ENCODE data around the gene TMEM115.

TMEM115 gene, protein sequence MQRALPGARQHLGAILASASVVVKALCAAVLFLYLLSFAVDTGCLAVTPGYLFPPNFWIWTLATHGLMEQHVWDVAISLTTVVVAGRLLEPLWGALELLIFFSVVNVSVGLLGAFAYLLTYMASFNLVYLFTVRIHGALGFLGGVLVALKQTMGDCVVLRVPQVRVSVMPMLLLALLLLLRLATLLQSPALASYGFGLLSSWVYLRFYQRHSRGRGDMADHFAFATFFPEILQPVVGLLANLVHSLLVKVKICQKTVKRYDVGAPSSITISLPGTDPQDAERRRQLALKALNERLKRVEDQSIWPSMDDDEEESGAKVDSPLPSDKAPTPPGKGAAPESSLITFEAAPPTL

DNA sequence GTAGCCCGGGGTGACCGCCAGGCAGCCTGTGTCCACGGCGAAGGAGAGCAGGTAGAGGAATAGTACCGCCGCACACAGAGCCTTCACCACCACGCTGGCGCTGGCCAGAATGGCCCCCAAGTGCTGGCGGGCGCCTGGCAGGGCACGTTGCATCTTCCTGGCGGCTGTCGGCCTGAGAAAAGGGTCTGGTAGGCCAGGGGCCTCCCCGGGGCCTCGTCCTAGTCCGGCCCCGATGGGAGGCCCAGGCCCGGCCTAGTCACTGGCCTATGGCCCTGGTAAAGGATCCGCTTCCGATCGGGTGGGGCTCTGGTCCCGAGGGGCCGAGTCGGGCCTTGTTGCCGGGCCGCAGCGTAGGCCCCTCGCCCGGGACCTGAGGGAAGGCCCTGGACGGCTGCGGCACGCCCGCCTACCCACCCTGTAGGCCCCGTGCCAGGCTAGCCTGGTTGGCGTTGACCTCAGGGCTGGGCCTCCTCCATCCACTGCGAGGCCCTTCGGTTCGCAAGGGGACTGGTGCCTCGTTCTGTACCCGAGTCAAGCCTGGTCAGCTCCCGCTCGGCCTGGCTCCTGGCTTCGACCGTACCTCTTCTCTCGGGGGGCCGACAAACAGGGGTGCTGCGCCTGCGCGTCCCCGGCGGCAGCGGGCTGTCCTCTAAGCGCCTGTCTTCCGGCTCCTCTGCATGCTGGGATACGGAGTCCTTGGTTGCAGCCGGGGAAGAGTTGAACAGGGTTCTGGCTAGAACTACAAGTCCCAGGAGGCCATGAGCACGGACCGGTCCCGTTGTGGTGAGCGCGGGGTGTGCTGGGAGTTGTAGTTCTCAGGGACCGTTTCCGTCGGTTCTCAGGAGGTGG is at the start of gene TMEM115:
Gene TMEM115 (minus strand): TSS at position 611 of the 849 bp plus-strand sequence. CDS start 458 bp downstream, at position 153.
- DNase-seq (ENCODE audit: low read depth) = peak; percentile 90

DNA sequence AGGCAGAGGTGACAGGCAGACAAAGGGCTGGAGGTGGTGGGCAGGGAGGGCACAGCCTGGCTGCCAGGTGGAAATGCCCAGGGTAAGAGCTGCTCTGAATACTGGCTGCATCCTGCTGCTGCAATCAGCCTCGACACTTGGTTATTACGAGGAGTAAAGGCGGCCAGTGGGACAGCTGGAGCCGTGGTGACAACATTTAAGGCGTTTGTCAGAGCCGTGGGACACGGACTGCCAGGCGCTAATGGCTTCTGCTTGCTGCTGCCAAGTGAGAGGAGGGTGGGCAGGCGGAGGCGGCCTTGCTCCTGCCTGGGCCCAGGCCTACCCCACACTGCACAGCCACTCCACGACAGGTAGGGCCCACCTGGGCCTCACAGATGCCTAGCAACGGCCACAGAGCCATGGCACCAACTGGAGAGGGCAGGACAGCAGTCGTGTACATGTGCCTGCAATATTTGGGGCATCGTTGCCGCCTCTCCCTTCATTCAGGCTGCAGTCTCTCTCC is 49.2 kb upstream of the TMEM115 start:
- no peak for DNase-seq (ENCODE audit: low read depth)

DNA sequence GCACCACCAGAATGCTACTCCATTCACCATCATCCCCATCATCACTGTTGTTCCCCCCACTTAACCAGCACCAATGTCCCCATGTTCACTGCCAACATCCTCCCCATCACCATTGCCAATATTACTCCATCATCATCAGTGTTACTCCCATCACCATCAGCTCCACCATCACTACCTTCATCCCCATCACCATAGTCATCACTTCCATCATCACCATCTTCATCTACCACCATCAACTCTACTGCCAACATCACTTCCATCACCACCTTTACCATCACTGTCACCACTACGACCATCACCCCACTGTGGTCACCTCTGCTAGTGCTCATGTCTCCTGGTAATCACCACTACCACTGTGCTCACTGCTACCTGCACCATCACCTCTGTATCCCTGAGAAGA is 47.2 kb upstream of the TMEM115 start:
- DNase-seq (ENCODE audit: low read depth) = no peak

DNA sequence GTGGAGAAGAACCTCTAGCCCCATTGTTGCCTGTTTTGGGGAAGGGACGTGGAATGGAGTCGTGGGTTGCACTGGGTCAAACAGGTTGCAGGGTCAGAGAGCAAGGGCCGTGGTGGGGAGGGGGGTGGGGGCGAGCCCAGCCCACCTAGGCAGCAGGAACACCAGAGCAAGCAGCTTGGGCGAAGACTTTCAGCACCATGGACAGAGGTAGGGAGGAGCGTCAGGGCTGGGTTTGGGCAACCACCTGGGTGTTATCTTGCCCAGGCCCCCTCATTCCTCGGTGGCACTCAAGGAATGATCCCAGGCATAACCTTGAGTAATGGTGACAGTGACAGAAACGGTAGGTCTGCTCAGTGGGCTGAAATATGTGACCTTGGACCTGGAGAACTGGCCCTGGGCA is 45.9 kb upstream of the TMEM115 start:
- no peak for DNase-seq (ENCODE audit: low read depth)

DNA sequence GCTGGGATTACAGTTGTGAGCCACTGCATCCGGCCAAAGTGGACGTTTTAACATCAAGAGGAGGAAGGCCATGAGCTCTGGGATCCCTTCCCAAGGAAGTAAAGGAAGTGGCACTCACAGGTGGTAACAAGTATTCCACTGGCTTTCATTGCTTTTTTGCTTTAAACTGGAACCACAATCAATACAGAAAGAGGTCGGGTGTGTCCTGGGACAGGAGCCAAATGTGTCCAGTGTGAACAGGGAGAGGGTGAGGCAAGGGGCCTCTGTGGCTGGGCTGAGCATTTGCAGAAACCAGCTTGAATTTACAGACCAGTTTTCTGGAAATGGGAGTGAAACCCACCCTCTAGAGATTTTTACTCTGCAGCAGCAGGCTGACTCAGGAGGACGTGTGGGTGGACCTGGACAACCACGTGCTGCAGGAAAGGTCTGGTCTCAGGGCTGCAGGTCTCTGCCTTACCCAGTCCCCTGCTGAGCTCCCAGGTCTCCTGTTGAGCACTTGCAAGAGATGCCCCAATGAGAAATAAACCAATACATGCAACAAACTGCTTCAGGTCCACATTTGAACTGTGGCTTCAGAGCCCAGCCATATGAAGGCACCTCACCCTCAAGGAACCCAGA is 42.8 kb upstream of the TMEM115 start:
- no peak for DNase-seq (ENCODE audit: low read depth)

DNA sequence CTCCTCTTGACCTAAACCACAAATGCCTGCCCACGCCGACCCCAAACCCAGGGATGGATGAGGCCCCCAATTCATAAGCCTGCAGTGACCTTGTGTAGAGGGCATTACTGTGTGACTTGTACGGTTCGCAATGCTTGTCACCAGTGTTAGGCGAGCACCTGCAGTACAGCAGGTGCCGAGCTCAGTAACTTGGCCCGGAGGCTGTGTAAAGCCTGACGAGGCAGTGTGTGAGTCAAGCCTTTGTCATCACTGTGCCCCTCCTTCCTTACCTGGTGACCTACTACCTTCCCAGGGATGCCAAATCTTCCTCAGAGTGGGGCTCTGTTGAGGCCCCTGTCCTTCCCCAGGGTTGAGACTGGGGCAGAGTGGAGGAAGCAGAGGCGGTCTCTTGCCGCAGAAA is 37.2 kb upstream of the TMEM115 start:
- no peak for DNase-seq (ENCODE audit: low read depth)

DNA sequence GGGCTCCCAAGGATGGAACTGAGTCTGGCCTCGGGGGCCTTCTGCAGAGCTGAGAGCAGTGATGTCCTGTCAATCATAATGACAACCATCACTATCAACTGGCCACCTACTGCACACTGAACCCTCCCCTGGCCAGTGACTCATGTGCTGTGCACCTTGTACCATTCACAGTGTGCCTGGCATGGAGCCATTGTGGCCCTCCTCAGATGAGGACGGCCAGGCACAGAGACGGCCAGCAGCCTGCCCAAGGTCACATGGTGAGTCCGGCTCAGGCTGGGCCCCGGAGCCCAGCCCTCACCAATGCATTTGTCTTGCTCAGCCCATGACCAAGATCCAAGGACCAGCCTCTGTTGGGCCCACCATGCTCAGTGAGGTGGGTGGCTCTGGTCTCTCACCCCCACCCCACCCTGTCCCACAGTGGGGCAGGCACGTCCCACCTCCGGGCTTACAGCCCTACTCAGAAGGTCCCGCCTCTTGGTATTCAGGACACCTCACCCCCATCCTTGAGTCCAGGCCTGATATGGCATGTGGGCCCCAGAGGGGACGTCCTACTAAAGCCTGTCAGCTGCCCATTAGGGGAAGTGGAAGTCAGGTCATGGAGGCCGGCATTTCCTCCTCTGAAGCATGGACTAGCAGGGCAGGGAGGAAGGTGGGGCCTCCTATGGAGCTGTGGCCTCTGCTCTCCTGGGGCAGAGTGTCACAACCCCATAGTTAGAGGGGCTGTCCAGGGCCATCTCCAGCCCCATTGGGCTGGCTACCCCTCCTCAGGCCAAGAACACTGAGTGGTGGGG is 35.9 kb upstream of the TMEM115 start:
- no peak for DNase-seq (ENCODE audit: low read depth)

DNA sequence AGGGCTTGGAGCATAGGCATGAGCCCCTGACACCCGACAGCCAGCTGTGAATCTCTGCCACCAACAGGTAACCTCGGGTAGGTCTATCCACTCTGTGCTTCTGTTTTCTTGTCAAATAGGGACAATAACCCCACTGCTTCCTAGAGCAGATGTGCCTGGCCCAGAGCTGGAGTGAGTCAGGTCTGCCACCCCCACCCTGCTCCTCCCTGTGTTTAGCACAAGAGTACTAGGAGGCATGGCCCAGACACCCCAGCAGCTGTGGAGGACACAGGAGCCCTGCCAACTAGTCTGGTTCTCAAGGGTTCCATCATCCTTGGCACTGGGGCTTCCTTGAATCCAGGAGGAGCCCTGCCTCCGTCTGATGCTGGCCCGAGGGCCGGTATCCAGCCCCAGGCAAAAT is 33.7 kb upstream of the TMEM115 start:
- no peak for DNase-seq (ENCODE audit: low read depth)

DNA sequence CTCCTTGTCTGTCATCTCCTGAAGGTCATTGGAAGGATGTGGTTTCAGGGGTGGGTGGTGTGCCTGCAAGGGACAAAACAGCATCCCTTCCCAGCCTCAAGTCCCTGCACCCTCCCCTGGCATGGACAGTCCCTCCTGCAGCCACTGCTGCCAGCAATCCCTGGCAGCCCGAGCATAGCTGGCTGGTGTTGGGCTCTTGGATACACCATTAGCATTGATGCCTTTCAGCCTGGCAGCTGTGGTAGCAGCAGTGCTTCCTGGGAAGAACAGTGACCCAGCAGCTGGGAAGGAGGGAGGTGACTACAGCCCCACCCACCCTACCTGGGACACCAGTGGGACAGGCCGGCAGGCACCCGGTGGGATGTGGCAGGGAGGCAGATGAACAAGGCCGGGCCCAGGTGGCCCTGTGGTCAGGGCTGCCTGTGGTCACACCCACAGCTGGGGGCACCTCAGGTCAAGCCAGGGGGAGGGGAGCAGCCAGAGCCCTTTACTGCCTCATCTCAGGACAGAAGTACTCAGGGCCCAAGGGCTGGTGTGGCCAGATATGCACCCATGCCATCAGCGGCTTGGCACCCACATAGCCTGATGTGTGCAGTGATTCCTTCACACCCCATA is 32.9 kb upstream of the TMEM115 start:
- no peak for DNase-seq (ENCODE audit: low read depth)

DNA sequence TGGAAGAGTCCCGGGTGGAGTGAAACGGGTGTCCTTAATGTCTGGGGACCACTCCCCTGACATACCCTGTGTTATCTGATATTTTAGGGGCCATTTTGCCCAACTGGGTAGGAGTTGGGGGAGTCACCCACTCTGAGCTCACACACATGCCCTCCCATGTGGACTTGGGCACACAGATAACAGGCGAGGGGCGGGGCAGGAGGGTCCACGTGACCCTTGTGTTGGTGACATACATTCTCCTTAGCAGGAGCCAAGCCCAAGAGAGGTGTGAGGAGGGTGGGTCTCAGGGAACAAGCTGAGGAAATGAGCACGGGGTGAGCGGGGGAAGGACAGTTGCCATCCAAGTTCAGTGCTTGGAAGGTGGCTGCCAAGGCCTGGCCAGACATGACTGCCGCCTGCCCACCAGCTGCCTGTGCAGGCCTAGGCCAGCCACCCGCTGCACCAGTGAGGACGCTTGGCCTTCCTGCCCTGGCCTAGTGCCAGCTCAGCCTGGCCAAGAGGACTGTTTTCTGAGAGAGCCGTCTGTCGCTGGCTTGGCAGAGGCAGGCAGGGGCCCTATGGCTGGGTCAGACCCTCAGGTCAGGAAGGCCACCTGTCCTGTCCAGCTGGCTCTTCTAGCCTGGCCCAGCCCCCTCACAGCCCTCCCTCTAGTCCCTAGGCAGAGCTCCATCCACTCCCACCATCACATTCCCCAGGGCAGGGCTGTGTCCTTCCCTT is 31.3 kb upstream of the TMEM115 start:
- no peak for DNase-seq (ENCODE audit: low read depth)

DNA sequence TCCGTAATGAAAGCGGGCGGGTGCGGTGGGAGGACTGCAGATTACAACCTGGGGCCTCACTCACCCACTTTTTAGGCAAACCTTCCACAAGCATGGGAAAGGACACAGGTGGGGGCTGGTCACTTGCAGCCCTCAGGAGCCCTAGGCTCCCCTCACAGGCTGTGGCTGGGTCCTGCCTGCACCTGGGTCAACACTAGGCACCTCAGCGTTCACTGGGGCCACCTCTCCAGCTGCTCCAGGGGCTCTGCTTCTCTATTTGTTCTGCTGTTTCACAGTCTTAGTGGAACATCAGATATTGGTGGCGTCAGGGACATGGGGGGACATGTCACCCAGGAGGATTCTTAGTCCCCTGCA is 30.1 kb upstream of the TMEM115 start:
- DNase-seq (ENCODE audit: low read depth) = no peak

DNA sequence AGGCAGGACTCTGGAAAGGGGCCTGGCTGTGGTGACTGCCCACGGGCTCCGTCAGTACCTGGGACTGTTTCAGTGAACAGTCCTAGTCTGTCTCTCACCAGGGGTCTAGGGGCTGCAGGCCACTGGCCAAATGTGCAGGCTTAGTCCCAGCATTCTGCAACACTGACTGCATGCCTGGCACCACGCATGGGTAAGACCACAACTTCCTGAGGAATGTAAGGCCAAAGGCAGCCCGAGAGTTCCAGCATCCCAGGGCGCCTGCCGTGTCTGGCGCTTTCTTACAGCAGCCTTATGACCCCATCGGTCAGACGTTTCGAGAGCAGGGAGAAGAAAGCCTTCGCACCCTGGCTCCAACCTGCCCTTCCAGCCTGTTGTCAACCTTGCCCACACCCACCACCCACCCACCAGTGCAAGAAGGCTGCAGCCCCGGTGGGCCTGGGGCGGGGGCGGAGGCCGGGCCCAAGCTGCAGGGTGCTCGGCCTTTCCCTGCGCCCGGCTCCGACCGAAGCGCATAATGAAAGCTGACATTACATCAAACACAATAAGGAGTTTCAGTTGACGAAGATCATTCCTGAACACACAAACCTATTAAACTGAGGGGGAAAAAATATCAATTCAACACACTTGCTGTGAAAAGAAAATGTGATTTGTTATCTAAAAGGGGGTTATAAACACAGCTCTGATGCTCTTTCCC is 29.5 kb upstream of the TMEM115 start:
- DNase-seq (ENCODE audit: low read depth) = no peak

DNA sequence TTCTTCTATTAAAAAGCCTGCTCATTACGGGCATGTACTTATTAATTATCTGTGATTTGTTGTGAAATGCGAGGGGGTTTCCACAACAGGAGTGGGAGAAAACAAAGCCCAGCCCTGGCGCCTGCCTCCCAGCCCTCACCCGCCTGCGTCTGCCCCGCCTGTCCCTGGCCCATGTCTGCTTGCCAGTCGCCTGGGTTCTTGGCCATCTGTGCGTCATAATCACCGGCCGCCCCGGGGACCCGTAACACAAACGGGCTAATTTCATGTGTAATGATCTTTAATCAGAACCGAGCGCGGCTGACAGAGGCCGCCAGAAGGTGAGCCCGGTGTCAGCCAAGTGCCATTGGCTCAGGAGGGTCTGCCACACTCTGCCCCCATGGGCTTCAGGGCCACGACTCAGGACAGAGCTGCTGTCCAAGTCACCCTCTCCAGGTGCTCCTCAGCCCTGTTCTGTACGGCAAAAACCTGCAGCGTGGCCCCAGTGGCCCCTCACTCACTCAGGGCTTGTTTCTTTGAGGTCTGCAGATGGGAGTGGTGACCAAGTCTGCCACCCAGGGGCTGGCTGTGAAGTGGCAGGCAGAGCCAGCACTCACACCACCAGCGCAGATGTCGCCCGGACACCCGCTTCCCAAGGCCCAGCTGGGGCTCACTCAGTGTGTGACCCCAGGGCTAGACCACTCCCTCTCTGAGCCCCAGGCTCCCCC is 28.8 kb upstream of the TMEM115 start:
- DNase-seq (ENCODE audit: low read depth) = no peak

DNA sequence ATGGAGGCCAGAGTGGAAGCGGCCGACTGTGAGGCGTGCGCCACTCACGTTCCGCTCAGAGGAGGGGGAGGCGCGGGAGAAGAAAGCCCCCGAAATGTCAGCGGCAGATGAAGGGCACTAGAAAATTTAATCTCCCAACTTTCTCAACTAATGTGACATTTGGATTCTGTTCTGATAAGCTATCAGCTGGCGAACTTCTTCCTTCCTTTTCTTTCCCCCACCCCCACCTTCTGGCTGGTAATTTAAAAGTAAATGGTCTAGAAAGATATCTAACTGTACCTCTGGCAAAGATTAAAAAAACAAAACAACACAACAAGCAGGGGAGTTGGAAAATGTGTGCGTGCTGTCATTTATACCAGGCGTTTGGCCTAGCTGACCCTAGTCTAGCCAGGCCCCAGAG is 26.4 kb upstream of the TMEM115 start:
- DNase-seq (ENCODE audit: low read depth) = no peak

DNA sequence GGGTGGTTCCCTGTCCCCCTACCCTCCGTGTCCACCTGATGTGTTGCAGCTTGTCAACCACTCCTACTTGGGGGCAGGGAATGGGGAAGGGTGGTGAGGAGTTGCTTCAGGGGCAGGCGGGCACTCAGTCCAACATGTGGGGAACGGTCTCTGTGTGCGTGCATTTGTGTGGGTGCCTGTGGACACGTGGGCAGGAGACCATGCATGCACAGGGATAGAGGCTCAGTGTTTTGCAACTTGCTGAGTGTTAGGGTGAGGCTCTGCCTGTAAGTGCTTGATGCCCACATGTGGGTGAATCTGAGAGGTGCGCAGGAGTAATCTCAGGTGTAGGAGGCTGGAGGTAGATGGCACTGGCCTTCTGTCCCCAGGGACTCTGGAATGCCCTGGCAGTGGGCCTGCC is 24.4 kb upstream of the TMEM115 start:
- no peak for DNase-seq (ENCODE audit: low read depth)

DNA sequence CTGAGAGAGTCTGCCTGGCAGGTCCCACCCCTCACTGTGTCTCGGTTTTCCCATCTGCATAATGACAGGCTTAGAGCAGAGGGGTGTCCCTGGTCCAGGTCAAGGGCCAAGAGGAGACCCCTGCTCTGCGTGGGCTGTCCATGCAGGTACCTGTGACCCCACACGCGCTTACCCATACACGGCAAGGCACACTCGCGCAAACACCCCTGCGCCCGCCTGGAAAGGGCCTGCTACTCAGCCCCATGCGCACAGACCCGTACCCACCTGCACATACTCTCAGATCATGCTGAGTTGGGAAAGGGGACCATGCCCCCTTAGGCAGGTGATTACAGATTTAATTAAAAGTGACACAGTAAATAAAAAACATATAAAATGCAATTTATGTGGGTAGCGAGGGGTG is 23.4 kb upstream of the TMEM115 start:
- DNase-seq (ENCODE audit: low read depth) = no peak

DNA sequence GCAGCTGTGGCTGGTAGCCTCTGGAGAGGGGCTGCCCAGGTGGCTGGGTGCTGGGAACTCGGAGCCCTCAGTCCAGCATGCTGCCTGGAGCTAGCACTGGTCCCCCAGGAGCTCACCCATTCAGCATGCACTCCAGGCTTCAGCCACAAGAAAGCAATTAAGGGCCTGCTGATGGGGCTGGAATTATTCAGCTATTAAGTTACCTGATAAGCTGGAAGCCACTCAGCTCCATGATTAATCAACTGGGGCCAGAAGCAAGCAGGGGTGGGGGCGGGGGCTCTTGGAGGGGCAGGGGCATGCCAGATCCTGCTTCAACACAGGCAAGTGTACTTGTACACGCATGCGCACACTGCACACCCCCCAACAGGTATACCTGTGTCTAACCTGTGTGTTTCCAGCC is 22.1 kb upstream of the TMEM115 start:
- no peak for DNase-seq (ENCODE audit: low read depth)

DNA sequence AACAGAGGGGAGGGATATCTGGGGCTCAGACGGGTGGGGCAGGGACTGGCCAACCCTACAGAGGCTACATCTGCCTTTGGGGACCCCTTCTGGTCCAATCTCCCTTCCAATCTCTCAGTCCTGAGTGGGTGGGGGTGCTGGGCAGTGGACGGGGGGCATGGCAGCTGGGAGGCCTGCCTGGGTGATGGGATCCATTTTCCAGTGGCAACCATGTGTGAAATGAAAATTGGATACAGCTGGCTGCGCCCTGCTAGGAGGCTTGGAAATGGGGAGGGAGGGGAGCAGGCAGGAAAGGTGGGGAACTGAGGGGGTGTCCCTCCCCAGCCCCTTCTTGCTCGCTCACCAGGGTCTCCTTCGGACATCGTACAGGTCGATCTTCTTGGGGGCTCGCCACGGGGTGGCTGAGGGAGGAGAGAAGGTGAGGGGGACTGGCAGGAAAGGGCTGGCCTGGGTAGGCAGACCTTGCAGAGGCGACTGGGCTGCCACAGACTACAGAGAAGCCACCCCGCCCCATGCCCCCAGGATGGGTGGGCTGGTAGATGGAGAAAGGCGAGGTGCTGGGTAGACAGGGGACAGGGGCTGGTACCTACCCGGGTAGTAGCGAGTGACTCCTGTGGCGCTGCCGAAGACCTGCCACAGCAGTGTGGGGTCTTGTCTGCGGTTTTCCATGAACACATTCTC is 21.2 kb upstream of the TMEM115 start:
- DNase-seq (ENCODE audit: low read depth) = no peak

DNA sequence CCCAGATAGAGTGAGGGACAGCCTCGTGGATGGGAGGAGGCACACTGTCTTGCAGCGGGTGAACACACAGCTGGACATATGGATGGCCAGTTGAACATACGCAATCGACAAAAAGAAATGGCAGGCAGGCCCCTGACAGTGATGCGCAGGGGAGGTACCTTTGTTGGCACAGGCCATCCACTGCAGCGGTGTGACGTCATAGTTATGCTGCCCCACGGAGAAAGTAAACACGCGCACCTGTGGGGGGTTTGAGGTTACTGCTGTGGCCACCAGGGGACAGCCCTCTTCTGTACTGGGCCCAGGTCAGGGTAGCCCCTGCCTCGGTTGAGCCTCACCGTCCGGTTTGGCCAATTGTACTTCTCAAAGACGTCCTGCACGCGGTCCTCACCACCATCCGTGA is 19.4 kb upstream of the TMEM115 start:
- DNase-seq (ENCODE audit: low read depth) = no peak

Data from activated T-helper 9 cell treated with anti-CD3 and anti-CD28 coated beads, Interleukin-2, amount 50 U/mL, for 16 hours (primary cell).